Inflammatory macrophage (primary cell): ENCODE data around the gene DLGAP1.
A peak's percentile ranks its signal among the peaks of the same experiment; 100 is the strongest.

Source experiments
- DNase-seq, 2 donors: peaks; one replicate each; pipeline ENCODE4 v3.0.0-alpha.2; 2020 to 2022

DLGAP1 gene

GRCh38 chr18:4144201-4144600, 310.9 kb downstream of the DLGAP1 start:
- DNase-seq: no peak

GRCh38 chr18:4143585-4143984, 311.5 kb downstream of the DLGAP1 start:
- no peak for DNase-seq

- DNase-seq: no peak
Measured at GRCh38 chr18:4142876-4143275, 312.2 kb downstream of the DLGAP1 start.

- no peak for DNase-seq
Measured at GRCh38 chr18:4134700-4135099, 320.4 kb downstream of the DLGAP1 start.

GRCh38 chr18:4130734-4131719, 324.1 kb downstream of the DLGAP1 start:
- DNase-seq: no peak

GRCh38 chr18:4126939-4127338, 328.2 kb downstream of the DLGAP1 start:
- DNase-seq: no peak

GRCh38 chr18:4125627-4126230, 329.4 kb downstream of the DLGAP1 start:
- no peak for DNase-seq

- no peak for DNase-seq
Measured at GRCh38 chr18:4125224-4125623, 329.9 kb downstream of the DLGAP1 start.

- DNase-seq: no peak
Measured at GRCh38 chr18:4119813-4120212, 335.3 kb downstream of the DLGAP1 start.

- DNase-seq: no peak
Measured at GRCh38 chr18:4119127-4119648, 335.9 kb downstream of the DLGAP1 start.

GRCh38 chr18:4108016-4108415, 347.1 kb downstream of the DLGAP1 start:
- DNase-seq: no peak

- DNase-seq: no peak
Measured at GRCh38 chr18:4107049-4107467, 348.0 kb downstream of the DLGAP1 start.

GRCh38 chr18:4106407-4107033, 348.6 kb downstream of the DLGAP1 start:
- peak; percentile 65 to 69 for DNase-seq

- DNase-seq: no peak
Measured at GRCh38 chr18:4102901-4103300, 352.2 kb downstream of the DLGAP1 start.

- DNase-seq: no peak
Measured at GRCh38 chr18:4101009-4101408, 354.1 kb downstream of the DLGAP1 start.

- no peak for DNase-seq
Measured at GRCh38 chr18:4096486-4096885, 358.6 kb downstream of the DLGAP1 start.

- DNase-seq: no peak
Measured at GRCh38 chr18:4093676-4094075, 361.4 kb downstream of the DLGAP1 start.

GRCh38 chr18:4084382-4084900, 370.7 kb downstream of the DLGAP1 start:
- no peak for DNase-seq

- DNase-seq: no peak
Measured at GRCh38 chr18:4078246-4078645, 376.9 kb downstream of the DLGAP1 start.

GRCh38 chr18:4077721-4078120, 377.4 kb downstream of the DLGAP1 start:
- DNase-seq: no peak

GRCh38 chr18:4077204-4077603, 377.9 kb downstream of the DLGAP1 start:
- no peak for DNase-seq

GRCh38 chr18:4074647-4075046, 380.5 kb downstream of the DLGAP1 start:
- no peak for DNase-seq

- DNase-seq: no peak
Measured at GRCh38 chr18:4069183-4069582, 385.9 kb downstream of the DLGAP1 start.
